CD4-positive, alpha-beta T cell treated with Interferon alpha-2 for 1 hour (primary cell): ENCODE measurements around the gene SNTB2.
"Not testable (repeated sequence)": the region's sequence is repeated elsewhere in the genome, so short reads cannot be mapped to it uniquely, and the experiment has no call there.

ENCODE experiments used
- DNase-seq, 2 donors: peaks; one replicate each; pipeline ENCODE4 v3.0.0-alpha.2; 2020 to 2022

SNTB2 gene

GRCh38 chr16:69294051-69294450, 107.1 kb downstream of the SNTB2 start:
- DNase-seq = no peak

- DNase-seq = not testable (repeated sequence)
Measured at GRCh38 chr16:69296771-69297170, 109.8 kb downstream of the SNTB2 start.

GRCh38 chr16:69298261-69298660, 111.3 kb downstream of the SNTB2 start:
- DNase-seq = no peak

GRCh38 chr16:69301187-69301586, 114.2 kb downstream of the SNTB2 start:
- no peak for DNase-seq

GRCh38 chr16:69301861-69302260, 114.9 kb downstream of the SNTB2 start:
- no peak for DNase-seq

GRCh38 chr16:69302301-69302700, 115.3 kb downstream of the SNTB2 start:
- no peak for DNase-seq

GRCh38 chr16:69306031-69306430, 119.1 kb downstream of the SNTB2 start:
- DNase-seq = no peak

- DNase-seq = no peak
Measured at GRCh38 chr16:69307091-69307490, 120.1 kb downstream of the SNTB2 start.

GRCh38 chr16:69307856-69308255, 120.9 kb downstream of the SNTB2 start:
- no peak for DNase-seq

GRCh38 chr16:69309316-69309715, 122.4 kb downstream of the SNTB2 start:
- no peak for DNase-seq

GRCh38 chr16:69310653-69311532, 123.9 kb downstream of the SNTB2 start, which contains the start of gene VPS4A:
Gene VPS4A (plus strand): TSS chr16:69311350. CDS start chr16:69311512, 162 bp downstream.
- peak; percentile 96 to 98 for DNase-seq

- peak; percentile 5 to 44 for DNase-seq
Measured at GRCh38 chr16:69311533-69312387, 124.8 kb downstream of the SNTB2 start.

GRCh38 chr16:69313469-69313868, 126.5 kb downstream of the SNTB2 start:
- DNase-seq = no peak

- DNase-seq = no peak
Measured at GRCh38 chr16:69314534-69314933, 127.6 kb downstream of the SNTB2 start.

GRCh38 chr16:69315486-69316311, 128.7 kb downstream of the SNTB2 start:
- DNase-seq = no peak

GRCh38 chr16:69316595-69317034, 129.7 kb downstream of the SNTB2 start:
- no peak for DNase-seq

GRCh38 chr16:69318177-69318910, 131.4 kb downstream of the SNTB2 start:
- no peak for DNase-seq

GRCh38 chr16:69318911-69319289, 131.9 kb downstream of the SNTB2 start:
- no peak for DNase-seq

- no peak for DNase-seq
Measured at GRCh38 chr16:69319381-69319780, 132.4 kb downstream of the SNTB2 start.

- DNase-seq = no peak
Measured at GRCh38 chr16:69319826-69320739, 133.1 kb downstream of the SNTB2 start.

GRCh38 chr16:69320740-69321073, 133.7 kb downstream of the SNTB2 start:
- no peak for DNase-seq
